RPMI7951 (cell line): ENCODE data around the gene HLA-C. TPM values are rescaled to one million over a fixed set of nuclear protein-coding genes. Genes with fewer than 3 reads are reported as not detected.
"Not testable (repeated sequence)": the region's sequence is repeated elsewhere in the genome, so short reads cannot be mapped to it uniquely, and the experiment has no call there.

ENCODE experiments used
- DNase-seq: peaks from one replicate; pipeline ENCODE4 v3.0.0-alpha.2; 2012; ENCODE audit warnings: low read depth
- total RNA-seq: library from RNA; depleted of rRNA; stranded (reverse); fragments of >200 nt; shearing (Covaris generic); gene quantifications from 2 replicates; pipeline ENCODE4 v1.2.3, GENCODE V29; 2014; rRNA removed

The HLA-C gene
- total RNA-seq, result 1,008 and 1,072 TPM in 2 replicates

DNA sequence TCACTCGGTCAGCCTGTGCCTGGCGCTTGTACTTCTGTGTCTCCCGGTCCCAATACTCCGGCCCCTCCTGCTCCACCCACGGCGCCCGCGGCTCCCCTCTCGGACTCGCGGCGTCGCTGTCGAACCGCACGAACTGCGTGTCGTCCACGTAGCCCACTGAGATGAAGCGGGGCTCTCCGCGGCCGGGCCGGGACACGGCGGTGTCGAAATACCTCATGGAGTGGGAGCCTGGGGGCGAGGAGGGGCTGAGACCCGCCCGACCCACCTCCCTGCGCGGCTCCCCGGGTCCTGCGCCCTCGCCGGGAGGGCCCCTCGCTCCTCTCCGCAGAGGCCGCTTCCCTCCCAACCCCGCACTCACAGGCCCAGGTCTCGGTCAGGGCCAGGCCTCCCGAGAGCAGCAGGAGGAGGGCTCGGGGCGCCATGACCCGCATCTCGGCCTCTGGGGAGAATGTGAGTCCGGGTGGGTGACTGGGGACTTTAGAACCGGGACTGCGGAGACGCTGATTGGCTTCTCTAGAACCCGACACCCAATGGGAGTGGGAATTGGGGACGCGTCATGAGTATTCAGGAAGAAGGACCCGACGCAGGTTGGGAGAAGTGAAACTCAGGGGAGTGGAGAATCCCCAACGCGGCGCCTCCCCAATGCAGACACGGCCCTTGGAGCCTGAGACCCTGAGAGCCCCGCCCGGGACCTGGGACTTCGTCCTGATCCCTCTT lies at the start of gene HLA-C:
Gene HLA-C, minus strand, starts transcription at position 452 of the 717 bp plus-strand sequence. Its CDS starts 21 bp downstream, at position 431.
- DNase-seq, result peak; percentile 97

- DNase-seq, result no peak
Measured at GRCh38 chr6:31321005-31321707, 49.3 kb upstream of the HLA-C start.

- DNase-seq, result no peak
Measured at GRCh38 chr6:31317036-31317435, 45.1 kb upstream of the HLA-C start.

- no peak for DNase-seq
Measured at GRCh38 chr6:31309641-31310040, 37.7 kb upstream of the HLA-C start.

DNA sequence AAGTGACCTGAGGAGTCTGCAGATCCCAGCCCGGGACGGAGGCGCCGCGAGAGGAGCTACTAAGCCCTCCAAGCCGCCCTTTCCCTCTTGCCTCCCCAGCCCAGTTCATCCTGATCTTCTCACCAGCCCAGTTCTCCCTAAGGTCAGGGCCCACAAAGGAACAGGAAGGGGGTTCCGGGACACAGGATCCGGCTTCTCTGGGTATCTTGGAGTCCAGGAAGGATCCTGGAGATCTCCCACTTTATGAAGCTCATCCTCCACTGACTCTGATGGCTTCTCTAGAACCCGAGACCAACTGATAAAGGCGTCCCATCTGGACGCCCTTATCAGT lies 36.9 kb upstream of the HLA-C start:
- DNase-seq, result no peak

GRCh38 chr6:31308050-31308844 lies 36.4 kb upstream of the HLA-C start:
- DNase-seq, result no peak

- DNase-seq, result no peak
Measured at GRCh38 chr6:31307669-31308049, 35.8 kb upstream of the HLA-C start.

DNA sequence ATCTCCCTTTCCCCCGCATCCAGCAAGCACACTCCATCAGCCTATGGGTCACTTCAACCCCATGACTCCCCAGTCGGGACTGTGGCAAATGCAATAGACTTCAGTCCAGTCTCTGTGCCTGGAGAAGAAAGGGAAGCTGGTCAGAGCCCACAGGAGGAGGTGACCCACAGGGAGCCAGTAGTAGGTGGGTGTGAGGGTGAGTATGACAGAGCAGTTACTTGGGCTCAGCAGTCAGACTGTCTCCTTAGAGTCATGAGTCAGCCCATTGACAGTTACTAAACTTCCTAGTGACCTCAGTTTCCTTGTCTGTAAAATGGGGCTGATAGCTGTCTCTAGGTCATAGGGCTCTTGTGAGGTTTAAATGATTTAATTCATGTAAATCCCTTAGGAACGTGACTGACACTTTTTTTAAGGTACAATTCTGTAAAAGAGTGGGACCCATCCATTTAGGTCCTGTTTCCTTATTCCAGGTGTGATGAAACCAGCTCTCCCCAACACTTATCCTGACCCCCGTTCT lies 33.9 kb upstream of the HLA-C start:
- no peak for DNase-seq

- DNase-seq, result peak; percentile 14
Measured at GRCh38 chr6:31304683-31305082, 32.8 kb upstream of the HLA-C start.

GRCh38 chr6:31300797-31301196 lies 28.9 kb upstream of the HLA-C start:
- DNase-seq, result no peak

- no peak for DNase-seq
Measured at GRCh38 chr6:31299947-31300346, 28.1 kb upstream of the HLA-C start.

- no peak for DNase-seq
Measured at GRCh38 chr6:31299511-31299910, 27.6 kb upstream of the HLA-C start.

DNA sequence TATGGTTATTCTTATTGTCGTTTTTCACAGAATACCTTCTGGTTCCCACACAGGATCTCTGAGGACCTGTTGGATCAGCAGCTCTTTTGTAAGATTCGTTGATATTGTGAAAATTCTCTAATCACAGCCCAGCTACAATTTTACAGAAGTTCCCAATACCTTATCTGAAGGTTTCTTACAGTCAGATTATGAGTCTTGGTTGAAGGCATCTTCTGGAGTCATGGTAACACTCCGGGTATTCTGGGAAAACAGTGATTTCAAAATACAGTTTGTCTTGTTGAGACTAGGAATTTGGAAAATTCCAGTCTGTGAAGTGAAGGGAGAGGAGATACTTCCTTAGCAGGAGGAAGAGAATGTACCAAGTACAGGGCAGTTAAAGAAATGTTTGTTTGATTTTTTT lies 22.2 kb upstream of the HLA-C start:
- DNase-seq, result no peak

GRCh38 chr6:31293343-31293742 lies 21.5 kb upstream of the HLA-C start:
- peak; percentile 42 for DNase-seq

DNA sequence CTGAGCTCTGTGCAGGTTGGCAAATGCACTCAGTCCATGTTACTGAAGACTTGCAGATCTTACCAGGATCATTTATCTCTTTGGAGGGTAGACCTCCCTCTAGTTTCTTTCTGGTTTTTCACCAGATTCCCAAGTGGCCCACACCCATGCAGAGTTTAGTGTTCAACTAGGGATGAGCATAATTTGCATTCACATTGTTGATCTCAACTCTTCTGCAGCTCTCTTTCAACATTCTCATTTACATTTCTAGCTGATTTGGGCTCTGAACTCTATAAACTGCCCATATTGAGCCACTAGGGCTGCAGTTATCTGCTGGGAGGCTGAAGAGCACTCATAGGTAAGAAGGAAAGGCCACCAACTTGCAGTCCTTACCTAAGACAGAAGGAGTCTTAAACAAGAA lies 17.9 kb upstream of the HLA-C start:
- no peak for DNase-seq

DNA sequence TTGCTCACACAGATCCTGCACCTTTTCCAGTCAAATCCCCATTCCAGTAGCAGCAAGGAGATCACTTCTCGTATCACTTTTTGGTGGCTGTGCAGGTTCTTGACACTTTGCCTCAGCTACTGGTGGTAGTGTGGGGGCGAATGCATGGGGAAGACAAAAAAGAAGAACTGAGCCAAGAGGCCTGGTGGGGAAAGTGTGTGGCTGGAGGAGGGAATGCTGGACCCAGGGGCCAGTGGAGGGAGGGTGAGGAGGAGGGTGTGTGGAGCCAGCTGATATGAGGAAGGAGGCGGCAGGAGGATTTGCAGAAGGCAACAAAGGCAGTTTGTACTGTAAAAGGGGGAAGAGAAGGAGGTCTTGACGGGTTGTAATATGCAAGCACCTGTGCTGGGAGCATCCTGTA lies 15.7 kb upstream of the HLA-C start:
- no peak for DNase-seq

DNA sequence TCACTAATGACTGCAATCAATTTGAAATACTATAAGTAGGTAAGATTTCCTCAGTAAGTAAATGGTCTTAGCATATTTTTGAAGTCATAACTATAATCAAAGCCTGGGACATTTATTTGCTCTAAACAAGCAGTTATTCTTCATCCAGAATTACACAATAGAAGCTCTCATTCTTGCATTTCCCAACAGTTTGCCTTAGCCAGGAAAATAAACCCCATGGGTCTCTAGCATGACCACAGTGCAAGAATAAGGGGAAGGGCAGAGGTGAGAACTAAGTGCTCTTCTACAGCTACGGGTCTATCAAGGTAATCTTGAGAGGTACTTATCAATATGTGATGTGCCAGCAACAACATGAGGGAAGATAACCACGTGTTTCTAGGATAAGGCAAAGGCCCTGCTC lies 14.1 kb upstream of the HLA-C start:
- no peak for DNase-seq

DNA sequence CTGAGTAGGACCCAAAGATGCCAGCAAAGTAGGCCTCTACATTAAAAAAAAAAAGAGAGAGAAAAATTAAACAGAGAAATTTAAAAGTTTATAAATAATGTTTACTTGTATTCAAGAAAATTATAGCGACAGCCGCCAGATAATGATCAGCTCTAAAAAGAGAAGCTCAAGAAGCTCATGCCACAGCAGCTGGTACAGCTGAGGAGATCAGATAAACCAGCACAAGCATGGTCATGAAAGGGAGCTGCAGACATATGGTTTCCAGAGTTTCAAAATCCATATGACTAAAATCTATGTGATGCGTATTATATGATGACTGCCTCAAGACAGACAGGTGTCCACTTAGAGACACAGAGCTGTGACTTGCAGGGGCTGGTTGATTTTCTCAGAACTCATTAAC lies 13.6 kb upstream of the HLA-C start:
- no peak for DNase-seq

GRCh38 chr6:31279647-31280046 lies 7.8 kb upstream of the HLA-C start:
- DNase-seq, result not testable (repeated sequence)

DNA sequence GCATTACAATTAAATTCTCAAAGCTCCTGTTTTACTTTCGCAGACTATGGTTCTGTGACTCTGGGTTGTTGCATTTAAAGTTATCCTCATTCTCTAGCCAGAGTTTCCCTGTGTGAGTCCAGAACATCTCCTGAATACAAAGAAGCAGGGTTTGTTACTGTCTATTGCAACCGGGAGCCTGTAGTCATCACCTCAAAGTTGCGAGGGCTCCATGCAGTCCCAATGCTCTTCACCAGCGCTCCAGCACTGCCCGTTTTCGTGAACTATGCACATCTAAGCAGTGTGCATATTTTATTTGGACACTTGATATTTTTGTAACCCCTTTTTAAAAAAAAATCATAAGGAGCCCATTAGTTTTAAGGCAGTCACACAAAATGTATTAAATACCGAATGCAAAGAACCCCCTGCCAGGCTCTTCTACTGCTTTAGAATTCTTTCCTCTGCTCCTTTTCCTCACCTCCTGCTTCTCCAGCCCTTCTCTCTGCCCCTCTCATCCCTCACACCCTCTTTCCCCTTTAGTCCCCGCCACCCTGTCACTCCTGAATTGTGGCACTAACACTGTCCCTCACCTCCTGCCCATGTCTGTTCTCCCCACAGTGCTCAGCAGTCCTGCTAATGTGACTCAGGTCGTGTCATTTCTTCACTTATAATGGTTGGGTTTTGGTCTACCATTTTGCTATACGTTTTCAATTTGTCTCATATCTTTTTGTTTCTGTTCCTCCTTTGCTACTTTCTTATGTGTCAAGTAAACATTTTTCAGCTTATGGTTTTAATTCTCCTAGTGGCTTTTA lies 1.1 kb upstream of the HLA-C start:
- peak; percentile 7 for DNase-seq

GRCh38 chr6:31272436-31272835 lies 544 bp upstream of the HLA-C start:
- peak; percentile 9 for DNase-seq
